EH (cell line): ENCODE results near the gene TKT.

Source experiments
- DNase-seq: peaks from one replicate; pipeline ENCODE4 v3.0.0-alpha.2; 2015; ENCODE audit warnings: low read depth

The TKT gene

DNA sequence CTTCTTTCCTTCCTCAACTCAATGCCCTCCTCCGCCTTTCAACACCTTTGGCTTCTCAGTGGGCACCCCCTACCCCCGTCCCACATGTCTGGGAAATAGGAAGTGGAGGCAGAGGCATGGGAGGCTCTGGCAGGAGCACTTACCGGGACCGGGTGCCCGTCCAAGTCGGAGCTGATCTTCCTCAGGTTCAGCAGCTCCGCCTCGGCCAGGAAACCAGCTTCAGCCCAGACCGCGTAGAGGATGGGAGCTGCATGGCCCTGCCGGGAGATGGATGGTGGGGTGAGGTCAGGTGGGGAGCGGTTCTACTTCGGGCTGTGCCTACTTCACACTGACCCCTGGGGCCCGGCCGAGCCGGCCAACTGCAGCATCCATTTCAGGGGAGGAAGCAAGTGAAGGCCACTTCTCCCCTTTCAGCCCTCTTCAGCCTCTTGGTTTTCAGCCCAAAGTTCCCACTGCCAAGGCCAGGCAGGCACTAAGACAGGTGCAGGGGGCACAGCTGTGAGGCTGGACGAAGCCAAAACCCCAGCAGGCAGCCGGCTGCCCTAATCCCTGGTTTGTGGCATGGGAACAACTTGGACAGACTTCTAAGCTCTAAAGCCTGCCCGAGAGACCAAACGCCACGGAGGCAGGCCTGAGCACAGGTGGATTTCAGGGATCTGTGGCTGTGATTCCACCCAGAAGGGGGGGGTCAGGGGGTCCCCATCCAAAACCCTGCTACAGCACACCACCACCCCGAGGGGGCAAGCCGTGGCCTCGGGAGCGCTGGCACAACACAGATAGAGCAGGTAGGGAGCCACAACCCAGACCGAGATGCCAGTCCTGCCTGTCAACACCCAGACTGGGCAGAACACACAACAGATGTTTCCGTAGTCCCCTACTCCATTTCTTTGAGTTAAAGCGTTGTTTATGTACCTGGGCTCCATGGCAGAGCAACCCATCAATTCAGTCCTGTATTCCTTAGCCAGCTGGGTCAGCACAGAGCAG is 14.5 kb downstream of the TKT start:
- DNase-seq, result no peak

DNA sequence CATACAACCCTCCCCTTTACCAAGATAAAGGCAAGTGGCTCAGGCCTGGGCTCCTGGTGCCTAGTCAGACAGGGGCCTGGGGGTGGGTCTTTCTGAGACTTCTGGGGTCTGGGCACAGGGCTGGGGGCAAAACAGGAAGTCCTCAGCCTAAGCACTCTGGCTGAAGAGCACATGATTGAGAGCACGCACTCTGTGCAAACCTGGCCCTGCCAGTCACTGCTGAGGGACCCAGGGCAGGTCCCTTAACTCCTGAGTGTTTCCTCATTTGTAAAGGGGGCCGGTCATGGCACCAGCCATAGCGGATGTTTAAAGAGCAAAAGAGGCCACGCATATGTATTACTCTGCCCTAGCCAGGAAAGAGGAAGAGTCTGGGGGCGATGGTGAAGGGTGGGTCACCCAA is 16.0 kb downstream of the TKT start:
- DNase-seq, result no peak

DNA sequence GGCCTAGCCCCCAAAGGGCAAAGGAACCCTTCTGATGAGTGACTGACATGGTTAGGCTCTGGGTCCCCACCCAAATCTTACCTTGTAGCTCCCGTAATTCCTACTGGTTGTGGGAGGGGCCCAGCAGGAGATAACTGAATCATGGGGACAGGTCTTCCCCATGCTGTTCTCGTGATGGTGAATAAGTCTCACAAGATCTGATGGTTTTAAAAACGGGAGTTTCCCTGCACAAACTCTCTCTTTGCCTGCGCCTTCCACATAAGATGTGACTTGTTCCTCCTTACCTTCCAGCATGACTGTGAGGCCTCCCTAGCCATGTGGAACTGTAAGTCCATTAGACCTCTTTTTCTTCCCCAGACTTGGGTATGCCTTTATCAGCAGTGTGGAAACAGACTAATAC is 16.9 kb downstream of the TKT start:
- DNase-seq, result no peak

DNA sequence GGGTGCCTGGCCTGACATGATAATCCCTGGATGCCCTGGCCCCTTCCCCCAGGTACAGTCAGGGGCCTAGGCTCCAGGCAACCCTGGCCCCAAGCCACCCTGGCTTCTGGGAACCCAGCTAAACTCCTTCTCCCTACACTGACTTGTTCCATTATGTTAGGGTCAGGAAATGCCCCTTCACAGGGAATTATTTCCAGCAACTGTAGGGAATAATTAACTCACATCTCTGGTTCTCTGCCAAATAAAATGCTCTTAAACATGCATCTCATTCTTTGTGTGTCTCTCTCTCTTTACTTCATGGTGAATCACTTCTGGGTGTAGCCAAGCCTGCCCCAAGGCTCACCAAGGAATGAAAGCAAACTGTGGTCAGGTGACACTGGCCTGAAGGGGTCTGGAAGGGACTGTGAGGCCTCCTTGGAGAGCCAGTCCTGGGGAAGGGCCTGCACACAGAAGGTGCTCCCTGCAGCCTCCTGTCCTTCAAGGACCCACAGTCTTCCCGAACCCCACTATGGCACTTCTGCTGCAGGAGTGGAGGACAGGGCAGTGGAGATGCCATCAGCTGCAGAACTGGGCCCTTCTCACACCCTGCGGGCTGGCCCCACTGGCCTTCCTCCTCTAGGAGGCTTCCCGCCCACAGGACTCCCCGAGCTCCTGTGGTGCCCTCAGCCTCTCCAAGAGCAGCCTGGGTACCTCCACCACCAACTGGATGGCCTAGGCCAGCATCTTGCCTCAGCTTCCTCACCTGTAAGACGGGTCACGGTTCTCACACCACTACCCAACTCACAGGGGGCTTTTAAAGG is 17.6 kb downstream of the TKT start:
- peak; percentile 99 for DNase-seq

DNA sequence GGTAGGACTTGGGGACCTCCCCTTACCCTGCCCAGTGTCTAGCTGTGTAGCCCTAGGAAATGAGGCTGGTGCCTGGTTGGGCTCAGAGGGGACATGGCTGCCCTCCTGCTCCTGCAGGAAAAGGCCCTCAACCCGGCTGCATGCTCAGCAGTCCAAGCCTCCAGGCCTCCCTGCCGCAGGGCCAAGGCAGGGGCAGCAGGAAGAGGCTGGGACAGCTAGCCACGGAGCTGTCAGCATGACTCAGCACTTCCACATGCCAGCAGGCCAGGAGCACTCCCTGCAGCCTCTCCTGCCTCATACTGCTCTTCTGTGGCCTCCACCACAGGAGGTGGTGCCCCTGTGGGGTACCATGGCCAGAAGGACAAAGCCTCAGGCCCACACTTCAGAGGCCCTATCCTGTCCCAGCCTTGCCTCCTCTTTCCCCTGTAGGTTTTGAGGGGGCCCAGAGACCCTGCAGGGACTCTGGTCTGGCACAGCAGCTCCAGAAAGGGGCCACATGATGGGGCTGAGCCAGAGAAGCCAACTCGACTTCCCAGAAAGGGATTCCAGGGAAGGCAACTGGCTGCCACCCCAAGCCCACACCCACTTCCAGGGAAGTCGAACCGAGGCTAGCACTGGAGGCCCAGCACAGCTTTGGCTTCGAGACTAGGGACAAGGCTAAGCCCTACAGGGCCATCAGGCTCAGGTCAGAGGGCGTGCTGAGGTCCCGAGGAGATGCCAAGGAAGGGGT is 19.5 kb downstream of the TKT start:
- peak; percentile 96 for DNase-seq

DNA sequence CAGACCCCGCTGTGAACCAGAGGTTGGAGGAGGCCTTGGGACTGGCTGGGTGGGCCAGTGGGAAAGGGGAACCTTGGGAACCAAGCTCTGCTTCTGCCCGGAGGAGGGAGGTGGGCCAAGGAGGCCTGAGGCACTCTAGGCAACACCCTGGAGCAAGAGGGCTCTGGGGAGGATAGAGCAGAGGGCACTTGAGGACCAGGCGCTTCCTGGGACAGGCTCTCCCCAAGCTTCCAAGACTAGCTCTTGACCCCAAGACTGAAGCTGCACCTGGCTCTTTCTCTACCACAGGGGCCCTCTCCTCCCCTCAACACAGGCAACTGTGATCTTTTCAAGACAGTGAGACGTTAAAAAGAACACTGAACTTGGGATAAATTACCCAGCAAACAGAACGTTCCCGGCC is 20.3 kb downstream of the TKT start:
- DNase-seq, result no peak

DNA sequence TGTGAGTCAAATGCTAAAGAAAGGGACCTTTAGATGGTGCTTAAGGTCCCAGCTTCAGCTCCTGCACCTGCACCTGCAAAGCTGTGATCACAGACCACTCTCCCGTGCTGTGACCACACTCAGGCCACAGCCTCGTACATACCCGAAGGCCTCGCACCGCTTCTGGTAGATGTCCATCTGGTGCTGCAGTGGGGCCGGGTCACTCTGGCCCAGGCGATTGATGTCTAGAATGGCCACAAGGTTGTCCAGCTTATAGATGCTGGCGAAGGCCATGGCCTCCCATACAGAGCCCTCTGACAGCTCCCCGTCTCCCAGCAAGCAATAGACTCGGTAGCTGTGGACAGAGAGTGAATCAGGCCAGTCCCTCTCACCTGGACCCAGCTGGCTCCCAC is 21.0 kb downstream of the TKT start:
- DNase-seq, result no peak

DNA sequence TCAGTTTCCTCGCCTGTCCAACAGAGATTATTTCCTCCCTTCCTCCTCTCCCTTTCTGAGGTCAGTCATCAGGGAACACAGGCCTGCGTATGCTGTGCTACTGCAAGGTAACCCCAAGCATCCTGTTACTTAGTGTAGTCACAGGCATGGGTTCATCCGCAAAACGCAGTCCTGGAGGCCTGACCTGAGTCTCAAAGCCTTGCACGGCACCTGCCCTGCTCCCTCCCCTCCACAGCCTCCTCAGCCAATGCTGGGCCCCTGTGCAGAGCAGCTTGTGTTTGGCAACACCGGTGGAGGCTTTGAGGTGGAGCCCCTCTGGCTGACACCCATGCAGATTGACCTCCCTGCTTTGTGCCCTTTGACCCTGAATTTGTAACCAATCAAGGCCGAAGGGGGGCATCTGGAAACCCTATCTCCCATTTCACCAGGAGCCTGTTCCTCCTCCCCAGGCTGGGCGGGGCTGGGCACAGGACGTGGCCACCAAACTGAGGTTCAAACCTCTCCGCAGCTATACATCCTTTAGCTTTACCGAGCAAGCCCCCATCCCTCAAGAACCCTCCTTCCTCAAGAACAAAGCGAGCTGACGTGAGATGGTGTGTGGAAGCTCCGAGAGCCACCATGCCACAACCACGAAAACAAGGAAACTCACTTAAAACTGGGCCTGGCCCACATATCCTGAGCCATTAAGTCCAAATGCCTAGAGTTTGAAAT is 21.5 kb downstream of the TKT start:
- DNase-seq, result no peak

DNA sequence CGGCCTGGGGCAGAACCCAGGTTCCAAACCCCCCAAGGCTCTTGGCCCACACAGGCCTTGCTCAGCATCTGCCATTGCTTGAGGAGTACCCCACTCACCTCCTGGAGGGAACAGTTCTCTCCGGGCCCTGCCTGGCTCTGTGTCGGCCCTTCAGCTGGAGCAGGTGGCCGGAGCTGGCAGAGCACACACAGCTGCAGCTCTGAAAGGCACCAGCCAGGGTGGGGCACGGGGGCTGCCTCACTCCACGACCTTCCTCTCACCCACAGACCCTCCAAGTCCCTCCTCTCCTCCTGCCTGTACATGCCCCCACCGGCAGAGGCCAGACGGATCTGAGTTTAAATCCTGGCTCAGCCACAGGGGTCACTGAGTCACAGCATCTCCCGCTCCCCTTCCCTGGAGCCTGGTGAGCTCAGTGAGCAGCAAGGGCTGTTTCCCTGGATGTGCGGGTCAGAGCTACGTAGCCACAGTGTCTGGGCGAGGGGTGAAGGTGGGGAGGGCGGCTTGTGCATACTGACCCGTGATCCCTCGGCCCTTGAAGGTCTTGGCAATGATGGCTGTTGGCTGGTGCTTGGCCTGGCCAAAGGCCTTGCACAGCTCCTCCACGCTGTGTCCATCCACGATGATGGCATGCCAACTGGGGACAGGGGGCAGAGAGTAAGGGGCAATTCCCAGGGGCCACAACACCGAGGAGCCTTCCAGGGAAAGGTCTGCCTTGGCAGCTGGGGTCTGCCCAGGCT is 23.0 kb downstream of the TKT start:
- DNase-seq, result no peak

DNA sequence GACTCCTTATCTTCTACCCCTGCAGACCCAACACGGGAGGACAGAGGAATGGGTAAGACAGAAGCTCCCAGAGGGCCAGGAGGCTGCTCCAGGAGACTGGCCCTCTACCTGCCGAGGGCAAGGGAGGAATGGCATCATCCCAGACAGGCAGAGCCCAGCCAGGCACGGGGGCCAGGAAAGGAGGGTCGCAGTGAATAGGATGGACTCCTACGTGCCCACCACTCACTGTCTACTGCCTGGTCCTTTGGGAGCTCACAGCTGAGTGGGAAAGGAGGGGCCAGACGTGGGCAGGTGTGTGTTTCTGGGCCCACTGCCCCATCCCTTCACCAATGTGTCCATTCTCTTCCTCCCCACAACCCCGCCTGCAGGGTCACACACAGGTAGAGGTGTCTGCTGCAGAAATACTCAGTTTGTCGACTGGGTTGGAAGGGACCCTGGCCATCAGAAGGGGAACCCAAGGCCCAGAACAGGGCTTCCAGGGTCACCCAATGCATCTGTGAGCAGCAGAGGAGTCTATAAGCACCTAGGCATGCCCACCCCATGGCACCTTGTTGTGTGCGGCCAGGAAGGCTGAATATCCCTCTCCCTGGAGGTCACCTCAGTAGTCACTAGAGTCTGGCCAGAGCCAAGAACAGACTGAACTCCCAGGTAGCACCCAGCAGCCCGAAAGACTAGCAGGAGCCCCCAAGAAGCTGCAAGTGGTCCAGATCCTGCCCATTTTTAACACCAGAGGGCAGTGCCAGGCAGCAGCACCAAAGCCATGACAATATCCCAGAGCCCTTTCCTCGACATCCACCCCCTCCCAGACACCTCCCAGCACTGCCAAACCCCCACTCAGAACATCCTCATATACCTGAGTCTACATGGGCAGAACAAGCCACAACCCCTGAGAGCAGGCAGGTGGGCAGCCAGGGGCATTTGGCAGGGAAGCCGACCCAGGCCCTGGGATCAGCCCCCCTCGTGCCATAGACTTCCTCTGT is 24.0 kb downstream of the TKT start:
- no peak for DNase-seq

DNA sequence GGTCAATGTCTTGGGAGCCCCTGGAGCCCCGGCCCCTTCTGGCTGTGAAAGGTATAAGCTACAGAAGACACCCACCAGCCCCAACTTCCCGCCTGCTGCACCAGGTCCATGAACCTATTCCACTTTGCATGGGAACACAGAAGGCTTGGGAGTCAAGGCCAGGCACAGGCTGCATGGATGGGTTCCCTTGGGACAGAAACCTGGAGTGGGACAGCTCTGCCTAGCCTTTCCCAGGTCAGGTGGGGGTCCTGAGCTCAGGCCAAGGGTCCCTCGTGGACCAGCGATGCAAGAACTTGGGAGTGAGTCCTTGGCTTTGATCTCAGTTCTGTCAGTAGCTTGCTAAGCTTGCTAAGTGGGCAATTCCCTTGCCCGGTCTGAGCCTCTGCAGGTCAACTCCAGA is 25.0 kb downstream of the TKT start:
- DNase-seq, result no peak

DNA sequence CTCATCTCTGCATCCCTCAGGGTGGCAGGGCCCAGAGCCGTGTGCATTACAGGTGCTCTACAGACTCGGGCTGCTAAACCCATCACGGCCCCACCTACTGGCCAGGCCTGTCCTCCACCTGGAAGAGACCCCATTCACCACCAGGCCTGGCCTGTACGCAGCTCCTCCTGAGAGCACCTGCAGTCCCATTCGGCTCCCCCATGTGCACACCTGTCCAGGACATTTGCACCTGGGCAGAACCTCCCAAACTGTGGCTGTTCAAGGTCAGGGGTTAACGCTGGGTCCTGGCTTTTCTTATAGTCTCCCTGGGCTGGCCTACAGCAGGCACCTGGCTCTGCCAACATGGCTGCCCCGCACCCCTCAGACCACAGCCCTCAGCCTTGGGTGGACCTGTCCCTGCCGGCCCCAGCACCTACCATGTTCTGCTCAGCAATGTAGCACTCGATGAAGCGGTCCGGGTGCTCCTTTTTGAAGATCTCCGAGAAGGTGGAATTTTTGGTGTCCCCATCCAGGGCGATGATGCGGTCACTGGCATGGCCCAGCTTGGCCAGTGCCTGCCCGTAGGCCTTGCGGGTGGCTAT is 25.7 kb downstream of the TKT start:
- no peak for DNase-seq

DNA sequence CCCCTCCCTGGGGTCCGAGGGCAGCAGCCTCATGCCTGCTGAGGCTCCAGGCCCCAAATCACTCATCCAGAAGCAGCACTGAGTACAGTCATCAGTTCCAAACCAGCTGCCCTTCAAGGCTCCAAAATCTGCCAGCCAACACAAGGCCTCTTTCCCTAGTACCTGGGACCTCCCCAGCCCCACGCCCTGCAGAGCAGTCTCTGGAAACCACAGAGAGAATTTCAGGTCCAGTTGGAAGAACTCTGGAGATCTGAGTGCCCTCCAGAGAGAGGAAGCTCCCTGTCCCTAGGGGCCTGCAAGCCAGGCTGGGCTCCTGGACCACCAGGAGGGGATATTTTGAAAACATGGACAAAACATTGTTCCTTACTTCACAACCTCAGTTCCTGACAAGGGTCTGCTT is 26.2 kb downstream of the TKT start:
- DNase-seq, result no peak

DNA sequence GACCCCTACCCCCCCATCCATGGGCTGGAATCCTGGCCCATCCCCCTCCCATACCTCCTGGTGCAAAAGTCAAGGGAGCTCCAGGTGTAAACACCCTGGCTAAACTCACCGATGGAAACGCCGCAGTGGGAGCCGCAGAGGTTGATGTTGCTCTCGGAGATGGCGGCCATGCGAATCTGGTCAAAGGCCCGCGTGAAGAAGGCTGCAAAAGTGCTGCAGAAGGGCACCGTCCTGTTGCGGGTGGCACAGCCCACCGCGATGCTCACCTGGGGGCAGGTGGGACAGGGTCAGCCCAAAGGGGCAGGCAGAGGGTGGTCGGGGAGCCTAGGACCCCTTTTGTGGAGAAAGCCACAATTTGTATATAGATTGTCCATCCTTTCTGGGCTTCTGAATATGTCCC is 26.7 kb downstream of the TKT start:
- DNase-seq, result no peak

DNA sequence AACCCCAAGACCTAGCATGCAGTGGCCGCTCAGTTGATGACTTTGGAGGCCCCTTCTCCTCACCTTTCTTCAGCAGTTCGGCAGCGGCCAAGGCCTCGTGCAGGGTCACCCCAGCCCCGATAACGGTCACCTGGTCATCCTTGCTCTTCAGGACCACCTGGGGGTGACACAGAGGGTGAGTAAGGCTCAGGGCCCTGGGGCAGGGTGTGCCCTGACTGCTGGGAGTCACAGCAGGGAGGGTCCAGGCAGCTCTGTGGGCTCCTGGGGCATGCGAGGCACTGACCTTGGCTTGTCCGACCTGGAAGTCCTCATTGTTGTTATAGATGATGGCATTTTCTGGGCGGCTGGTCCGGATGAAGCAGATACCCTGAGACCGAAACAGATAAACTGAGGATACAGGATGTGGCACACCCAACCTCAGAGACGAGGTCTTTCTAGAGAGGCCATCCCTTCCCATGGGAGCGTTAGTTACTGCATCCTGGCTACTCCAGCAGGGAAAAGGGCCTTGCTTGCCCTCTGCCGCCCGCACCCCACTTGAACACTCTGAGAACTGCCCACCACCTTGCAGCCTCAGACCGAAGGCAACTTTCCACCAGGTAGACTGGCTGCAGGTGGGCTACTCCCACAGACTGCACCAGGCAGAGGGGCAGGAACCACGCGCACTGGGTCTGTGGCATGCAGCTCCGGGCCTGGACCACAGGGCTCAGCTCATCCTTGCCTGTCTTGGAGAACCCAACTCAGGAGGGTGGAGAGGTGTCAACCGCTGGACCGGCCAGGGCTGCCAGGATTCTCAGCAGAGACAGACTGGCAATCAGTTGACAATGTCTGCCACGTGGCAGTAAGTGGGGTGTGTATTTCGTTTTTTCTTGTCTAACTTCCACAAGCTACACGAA is 27.6 kb downstream of the TKT start:
- DNase-seq, result no peak

DNA sequence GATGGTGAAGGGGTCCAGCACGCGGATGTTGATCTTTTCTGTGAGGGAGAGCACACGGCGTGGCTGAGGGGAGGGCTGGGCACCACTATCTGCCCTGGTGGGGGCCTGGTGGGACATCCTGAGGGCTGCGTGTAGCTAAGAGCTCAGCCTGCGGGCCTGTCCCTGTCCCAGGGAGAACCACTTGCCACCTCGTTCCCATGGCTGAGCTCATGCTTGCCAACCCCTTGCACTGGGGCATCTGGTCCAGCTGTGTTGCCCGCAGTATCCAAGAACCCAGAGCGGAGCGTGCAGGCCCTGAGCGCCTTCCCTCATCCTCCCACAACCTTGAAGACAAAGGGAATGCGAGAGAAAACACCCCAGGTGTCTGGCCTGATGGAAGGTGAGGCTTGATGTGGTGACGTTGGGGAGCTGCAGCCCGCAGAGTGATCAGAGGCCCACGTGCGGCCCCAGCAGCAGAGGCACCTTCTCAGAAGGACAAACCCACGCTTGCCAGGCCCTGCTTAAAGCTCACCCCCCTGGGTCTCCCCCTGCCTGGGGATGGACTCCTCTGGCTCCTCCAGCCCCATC is 28.9 kb downstream of the TKT start:
- DNase-seq, result no peak

DNA sequence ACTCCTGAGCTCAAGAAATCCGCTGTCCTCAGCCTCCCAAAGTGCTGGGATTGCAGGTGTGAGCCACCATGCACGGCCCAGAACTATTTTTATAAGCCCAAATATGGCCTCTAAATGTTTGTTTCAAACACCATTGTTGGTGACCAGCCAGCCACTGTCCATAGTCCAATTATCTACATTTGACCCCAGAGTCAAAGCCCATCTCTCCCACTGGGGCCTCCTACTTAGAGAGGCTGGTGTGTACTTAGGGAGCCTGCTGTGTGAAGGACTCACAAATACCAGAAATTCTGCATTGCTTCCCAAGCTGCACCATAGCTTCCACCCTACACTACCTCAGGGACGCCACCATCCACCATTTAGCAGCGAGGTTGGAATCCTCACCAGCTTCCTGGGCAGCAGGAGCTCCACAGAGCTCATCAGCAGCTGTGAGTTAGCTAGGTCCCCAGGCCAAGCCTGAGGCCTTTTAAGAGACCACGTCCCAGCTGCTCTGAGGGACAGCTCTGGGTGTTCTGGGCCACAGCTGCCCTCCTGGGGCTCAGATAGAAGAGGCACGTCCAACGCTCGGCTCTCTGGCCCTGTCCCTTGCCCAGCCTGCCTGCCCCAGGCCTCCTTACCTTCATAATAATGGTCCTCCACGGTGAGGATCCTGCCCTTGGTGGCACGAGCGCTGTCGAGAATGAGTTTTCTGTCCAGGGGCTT is 29.5 kb downstream of the TKT start:
- DNase-seq, result no peak

DNA sequence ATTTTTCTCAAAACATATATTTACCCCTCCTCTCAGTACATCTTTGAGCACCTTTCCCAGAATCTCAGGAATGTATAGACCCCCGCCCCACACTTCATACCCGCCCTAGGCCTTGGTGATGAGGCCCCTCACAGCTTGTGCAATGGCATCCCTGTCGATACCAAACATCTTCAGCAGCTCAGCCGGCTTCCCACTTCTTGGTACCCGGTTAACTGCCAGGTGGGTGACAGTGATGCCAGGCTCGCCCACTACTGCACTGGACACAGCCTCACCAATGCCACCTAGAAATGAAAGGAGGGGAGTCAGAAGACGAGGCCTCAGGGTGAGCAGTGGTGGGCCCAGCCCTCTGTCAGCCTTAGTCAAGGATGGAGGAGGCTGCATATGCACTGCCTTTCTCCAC is 30.2 kb downstream of the TKT start:
- no peak for DNase-seq
